ENCODE data around the gene SCRT2.
"Not testable (repeated sequence)": the region's sequence is repeated elsewhere in the genome, so short reads cannot be mapped to it uniquely, and the experiment has no call there.

The SCRT2 gene

DNA sequence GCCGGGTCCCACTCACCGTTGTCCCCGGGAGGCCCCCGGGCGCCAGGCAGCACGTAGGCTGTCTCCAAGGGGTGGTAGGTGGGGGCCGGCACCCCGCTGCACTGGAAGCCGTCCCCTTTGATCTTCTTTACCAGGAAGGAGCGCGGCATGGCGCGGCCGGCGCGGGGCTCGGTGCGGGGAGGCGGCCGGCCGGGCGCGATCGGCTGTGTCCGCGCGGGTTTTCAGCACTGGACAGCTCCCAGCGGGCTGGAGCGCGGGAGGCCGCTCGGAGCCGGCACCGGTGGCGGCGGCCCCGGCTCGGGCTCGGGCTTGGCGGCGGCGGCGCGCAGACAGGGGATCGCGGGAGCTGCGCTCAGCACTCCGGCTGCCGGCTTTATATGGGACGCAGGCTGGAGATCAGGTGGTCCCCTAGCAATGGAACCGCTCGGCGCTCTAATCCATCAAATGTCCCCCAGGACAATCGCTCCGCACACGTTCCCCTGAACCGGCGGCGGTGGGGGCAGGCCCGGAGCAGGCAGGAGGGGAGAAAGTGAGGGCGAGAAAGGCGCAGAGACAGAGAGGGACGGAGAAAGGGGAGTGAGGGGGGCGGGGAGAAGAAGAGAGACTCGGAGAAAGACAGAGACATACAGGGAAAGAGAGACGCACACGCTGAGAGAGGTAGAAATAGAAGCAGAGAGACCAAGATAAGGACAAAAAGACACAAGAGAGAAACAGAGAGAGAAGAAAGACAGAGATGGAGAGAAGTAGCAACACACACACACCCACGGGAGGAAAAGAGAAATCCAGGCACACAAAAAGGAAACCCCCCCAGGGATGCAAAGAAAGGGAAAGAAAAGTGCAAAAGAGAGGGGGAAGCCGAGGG is at the start of gene SCRT2:
Gene SCRT2, minus strand, starts transcription at position 350 of the 862 bp plus-strand sequence. Its CDS starts 201 bp downstream, at position 149.
- DNase-seq (ENCODE audit: low read depth in 2 of 2): no peak

DNA sequence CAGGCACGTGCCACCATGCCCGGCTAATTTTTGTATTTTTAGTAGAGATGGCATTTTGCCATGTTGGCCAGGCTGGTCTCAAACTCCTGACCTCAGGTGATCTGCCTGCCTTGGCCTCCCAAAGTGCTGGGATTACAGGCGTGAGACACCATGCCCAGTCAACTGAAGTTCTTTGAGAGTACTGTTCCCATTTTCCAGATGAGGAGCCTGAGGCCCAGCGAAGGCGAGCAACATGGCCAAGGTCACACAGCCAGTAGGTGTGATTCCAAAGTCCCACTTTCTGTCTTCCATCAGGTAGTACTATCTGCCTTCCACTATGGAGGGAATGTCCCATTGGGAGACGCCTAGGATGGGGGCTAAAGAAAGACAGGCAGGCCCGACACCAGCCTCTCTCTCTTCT is 49.2 kb upstream of the SCRT2 start:
- DNase-seq (ENCODE audit: low read depth in 2 of 2): not testable (repeated sequence)

DNA sequence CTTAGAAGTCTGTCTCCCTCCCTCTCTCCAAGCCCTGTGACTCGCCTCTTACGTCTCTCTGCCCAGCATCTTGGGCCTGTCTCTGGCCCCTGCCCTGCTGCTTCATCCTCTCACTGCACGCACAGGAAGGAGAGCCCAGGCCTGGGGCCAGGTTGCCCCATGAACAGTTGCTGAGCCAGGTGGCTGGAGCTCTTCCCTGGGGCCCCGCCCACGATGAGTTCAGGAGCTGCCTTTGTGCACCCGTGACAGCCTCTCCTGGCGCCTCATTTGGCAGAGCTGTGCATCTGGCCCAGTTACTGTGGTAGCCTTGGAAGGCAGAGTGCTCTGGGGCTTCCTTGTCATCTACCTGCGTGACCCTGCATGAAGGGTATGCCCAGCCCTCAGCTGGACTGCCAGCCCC is 48.2 kb upstream of the SCRT2 start:
- no peak for DNase-seq (ENCODE audit: low read depth in 2 of 2)

DNA sequence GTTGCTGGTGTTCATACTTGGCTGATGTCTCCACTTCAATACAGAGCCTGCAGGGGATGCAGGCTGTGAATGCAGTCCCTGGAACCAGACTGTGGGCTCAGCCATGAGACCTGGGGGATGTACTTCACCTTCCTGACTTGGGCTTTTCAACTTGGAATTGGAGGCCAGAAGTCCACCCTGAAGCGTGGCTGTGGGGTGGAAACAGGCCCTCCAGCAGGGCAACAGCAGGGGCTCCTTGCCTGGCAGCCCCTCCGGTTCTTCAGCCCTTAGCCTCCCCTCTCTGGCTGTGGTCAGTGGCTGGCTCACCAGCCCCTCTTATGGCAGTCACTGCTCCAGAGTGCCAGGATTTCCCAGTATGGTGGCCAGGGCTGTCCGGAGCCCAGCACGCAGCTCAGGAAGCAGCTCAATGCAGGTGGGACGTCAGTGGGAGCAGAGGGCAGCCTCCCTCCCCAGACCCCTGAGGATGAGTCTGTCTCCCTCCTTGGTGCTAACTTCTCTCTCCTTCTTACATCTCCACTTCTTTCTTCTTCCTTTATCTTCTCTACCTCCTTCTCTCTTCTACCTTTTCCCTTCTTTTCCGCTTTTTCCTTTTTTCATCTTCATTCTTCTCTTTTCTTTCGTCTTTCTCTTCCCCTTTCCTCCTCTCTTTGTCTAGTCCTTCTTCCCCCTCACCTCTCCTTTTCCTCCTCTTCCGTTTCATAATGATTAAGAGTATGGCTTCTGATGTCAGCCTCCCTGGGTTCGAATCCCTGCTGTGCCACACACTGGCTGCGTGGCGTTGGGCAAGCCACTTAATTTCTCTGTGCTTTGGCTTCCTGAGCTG is 47.4 kb upstream of the SCRT2 start:
- no peak for DNase-seq (ENCODE audit: low read depth in 2 of 2)

DNA sequence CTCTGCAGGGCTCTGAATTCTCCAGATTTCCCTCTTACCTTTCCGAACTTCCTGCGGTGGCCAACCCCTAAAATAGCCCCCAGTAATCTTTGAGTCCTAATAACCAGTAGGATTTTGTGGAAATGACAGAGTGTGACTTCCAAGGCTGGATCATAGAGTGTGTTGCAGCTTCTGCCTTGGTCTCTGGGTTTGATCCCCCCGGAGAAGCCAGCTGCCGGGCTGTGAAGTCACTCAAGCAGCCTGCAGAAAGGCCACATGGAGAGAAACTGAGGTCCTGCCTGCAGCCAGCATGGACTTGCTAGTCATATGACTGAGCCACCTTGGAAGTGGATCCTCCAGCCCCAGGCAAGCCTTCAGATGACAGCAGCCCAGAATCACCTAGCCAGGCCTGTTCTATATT is 46.3 kb upstream of the SCRT2 start:
- DNase-seq (ENCODE audit: low read depth in 2 of 2): no peak

DNA sequence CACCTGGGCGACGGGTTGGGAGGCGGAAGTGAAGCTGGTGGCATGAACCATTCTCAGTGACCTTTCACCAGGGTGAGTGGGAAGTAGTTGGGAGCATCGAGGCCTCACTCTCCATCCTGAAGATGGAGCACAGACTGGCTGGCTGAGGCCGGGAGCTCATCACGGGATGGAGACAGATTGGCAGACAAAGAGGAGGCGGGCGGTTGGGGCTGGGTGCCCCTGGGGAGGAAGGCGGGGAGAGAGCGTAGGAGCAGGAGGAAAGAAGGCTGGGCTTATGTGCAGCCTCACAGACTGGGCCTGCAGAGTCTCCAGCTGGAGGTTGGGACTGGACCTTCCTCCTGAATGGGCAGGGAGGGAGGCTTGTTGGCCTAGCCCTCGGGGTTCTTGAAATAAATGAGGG is 44.2 kb upstream of the SCRT2 start:
- no peak for DNase-seq (ENCODE audit: low read depth in 2 of 2)

DNA sequence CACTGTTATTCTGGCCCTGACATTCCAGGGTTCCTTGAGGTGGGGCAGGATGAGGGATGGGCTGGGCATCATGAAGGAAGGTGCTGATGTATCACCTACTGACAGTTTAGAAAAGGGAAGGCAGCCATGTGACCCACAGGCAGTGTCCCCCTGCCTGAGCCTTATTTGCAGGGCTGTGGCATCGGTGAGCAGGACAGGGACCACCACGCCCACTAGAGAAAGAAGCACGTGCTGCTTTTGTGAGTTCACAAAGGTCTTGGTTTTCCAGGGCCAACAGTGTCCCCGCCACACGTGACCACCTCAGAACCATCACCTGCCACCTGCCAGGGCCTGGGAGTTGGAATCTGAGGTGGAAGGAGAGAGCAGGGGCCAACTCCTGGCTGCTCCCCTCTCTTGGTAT is 43.5 kb upstream of the SCRT2 start:
- DNase-seq (ENCODE audit: low read depth in 2 of 2): no peak

DNA sequence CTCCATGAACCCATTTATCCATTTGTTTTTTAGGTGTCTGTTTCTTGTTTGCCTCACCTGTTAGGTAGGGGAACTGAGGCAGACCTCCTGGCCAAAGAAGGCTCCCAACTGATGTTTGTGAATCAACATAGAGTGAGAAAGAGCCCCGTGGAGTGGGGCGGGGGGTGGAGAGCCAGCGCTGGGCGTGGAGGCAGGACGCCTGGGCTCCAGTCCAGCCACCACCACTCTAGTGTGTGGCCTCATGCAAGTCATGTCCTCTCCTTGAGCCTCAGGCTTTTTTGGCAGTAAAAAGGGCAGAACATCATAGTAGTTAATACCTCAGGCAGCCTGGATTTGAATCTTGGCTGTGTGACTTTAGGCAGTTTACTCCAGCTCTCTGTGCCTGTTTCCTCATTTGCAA is 42.2 kb upstream of the SCRT2 start:
- no peak for DNase-seq (ENCODE audit: low read depth in 2 of 2)

DNA sequence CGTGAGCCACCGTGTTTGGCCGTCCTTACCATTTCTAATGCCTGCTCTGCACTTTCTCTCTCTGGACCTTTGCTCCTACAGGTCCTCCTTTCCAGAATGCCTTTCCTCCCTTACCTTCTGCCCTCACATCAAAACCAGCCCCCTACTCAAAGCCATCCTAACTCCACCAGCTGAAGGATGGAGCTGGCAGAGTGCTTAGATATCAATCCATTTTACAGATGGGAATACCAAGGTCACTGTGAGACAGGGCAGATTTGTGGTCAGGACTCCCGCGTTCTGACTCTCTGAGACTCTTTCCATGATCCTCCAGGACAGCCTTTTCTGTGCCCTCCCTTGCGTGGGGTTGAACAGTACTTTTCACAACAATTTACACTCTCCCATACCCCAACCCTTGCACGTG is 41.7 kb upstream of the SCRT2 start:
- no peak for DNase-seq (ENCODE audit: low read depth in 2 of 2)

DNA sequence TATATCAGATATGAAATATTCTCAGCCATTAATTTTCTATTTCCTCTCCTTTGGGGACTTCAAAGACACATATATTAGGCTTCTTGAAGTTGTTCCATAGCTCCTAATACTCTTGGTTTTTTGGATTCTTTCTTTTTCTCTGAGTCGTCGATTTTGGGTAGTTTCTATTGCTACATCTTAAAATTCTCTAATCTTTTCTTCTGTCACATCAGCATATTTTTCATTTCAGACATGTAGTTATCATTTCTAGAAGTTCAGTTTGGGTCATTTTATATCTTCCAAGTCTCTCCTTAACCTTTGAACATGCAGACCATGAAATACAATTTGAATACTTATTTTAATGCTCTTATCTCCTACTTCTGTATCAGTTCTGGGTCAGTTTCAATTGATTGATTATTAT is 38.9 kb upstream of the SCRT2 start:
- DNase-seq (ENCODE audit: low read depth in 2 of 2): no peak

DNA sequence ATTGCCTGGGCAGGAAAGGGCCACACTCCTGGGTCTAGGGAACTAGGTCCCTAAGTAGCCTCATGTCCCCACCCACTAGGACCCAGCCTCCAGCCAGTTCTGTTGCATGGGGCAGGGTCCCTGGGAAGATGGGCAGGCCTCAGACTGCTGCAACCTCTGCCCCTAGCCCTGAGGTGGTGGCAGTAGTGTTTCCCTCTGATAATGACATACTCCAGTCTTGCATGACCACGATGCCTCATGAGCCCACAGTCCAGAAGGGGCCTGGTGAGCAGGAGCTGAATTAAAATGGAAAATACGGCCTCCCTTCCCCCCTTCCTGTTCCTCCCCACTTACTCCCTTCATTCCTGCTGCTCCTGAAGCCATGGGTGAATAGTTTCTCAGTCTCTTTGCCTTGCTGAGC is 36.0 kb upstream of the SCRT2 start:
- no peak for DNase-seq (ENCODE audit: low read depth in 2 of 2)

DNA sequence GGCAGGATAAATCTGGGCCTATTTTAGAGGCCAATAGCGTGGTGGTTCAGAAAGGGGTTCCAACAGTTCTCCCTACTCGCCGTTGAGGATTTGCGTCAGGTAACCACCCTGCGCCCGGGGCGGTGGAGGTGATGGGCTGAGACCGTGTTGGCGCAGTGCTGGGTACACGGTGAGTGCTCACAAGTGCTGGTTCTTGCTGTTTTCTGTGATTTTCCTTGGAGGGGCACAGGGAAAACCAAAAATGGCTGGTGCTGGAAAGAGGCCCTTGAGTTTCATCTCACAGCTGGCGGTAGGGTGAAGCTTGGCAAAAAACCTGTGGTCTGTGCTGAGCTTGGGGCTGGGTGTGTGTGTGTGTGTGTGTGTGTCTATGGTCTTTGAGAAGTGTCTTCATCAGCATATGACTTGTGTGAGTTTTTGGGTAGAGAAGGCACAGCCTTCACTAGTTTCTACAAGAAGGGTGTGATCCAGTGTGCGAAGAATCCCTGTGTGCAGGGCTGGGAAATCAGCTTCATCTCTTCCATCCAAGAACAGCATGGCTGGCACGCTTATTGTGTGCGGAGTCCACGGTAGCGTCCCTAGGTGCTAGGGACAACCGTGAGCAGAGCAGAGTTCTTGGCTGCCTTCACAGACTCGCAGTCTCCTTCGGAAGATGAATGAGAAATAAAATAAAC is 35.3 kb upstream of the SCRT2 start:
- DNase-seq (ENCODE audit: low read depth in 2 of 2): no peak

DNA sequence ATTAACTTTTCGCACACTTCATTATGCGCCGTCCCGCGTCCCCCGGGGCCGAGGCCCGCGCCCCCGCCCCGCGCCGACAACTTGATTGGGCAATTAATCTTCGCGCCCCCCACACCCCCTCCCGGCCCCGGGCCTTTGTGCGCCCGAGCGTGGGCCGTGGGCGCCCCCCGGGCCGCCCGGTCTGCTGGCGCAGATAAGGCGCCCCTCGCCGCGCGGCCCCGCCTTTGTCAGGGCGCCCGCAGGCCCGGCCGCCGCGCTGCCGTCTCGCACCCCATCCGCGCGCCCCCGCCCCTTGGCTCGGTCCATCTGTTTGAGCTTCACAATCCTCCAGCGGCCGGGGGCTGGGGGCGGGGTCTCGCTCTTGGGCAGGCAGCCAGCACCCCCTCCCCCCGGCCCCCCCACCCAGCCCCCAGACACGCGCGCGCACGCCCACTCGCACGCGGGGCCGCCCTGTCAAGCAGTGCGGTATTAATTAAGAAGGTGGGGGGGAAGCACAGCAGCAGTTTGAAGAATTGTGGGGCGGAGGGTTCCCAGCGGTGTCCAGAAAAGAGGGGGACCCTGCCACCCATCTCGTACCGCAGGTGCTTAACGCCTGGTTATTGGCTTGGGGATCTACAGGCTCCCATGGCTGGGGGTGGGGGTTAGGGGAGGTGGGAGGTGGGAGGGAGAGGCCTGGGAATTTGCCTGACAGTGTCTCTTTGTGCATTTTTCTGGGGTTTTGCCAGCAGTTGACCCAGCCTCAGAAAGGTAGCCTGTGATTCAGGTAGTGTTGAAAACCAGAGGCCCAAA is 34.6 kb upstream of the SCRT2 start:
- DNase-seq (ENCODE audit: low read depth in 2 of 2): no peak

DNA sequence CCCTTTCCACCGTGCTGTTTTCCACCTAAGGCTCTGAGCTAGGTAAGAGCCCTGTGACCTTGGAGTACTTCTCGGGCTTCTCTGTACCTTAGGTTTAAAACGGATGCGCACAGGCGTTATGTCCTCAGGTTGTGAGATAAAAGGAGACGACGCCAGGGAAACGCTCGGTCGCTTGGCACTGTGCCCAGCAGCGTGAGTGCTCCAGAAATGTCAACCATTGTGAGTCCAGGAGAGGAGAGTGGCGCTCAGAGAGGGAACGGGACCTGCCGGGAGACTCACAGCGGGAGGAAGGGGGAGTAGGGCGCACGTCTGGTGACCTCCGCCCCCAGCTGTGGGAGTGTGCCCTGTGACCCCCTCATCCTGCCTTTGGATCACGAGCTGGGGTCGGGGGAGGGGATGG is 33.8 kb upstream of the SCRT2 start:
- DNase-seq (ENCODE audit: low read depth in 2 of 2): no peak

DNA sequence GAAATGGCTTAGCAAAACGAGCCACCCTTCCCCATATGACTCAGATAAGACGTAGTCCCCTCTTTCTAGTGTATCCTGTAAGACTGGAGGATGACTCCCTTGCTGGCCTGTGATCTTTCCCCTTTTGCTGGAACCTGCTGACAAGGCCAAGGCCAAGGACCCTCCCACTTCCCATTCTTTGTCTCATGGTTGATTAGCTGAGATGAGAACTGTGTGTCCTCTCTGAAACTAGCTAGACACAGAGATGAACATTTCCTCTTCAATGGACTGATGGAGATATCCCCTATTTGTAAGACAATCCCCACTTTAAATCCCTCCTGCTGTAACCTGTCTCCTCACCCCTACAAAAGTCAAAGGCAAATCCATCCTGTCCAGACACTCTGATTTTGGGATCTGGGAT is 33.4 kb upstream of the SCRT2 start:
- no peak for DNase-seq (ENCODE audit: low read depth in 2 of 2)

DNA sequence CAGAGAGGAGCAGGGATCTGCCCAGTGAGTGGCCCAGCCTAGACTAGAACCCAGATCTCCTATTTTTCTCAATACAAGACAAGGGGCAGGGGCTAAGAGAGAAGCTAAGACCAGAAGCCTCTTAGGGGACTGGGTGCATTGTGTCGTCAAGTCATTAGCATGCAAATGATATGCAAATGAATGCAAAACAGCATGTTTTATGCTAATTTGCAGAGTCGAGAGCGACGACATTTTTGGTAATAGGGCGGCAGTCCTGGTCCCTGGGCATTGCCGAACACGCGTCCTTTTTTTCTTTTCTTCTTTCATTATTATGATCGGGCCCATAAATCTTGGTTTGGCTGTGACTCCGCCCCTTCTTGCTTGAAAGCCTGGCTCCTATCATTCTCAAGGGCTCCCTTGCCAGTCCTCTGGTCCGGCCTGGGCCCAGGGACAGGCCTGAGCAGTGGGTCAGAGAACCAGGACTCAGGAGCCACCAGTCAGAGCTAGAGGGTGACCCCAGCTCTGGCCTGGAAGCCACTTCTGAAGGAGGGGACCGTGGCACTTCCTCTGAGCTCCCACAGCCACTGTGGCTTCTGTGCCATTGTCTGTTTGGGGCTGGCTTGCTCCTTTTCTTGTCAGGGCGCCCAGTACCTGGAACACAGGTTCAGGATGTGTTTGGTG is 32.0 kb upstream of the SCRT2 start:
- DNase-seq (ENCODE audit: low read depth in 2 of 2): no peak

DNA sequence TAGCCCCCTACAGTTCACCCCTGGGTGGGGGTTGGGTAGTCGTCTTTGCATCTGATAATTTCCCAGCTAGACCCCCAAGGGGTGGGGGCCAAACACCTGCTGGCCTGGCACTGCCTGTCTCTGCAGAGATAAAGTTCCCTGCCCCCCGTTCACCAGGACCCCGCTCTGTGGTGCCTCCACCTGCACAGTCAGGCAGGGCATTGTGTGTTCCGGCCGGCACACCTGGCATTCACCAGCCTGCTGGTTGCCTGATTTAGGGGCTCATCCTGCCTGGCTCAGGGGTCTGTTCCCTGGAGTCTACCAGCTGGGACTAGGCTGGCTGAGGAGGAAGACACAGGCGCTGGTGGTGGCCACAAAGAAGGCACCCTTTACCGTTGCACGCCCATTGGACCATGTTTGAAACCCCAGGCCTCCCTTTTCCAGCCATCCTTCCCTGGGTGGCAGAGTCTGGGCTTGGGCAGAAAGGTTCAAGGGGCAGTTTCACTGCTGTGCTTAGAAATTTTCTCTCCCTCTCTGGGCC is 30.8 kb upstream of the SCRT2 start:
- DNase-seq (ENCODE audit: low read depth in 2 of 2): no peak

DNA sequence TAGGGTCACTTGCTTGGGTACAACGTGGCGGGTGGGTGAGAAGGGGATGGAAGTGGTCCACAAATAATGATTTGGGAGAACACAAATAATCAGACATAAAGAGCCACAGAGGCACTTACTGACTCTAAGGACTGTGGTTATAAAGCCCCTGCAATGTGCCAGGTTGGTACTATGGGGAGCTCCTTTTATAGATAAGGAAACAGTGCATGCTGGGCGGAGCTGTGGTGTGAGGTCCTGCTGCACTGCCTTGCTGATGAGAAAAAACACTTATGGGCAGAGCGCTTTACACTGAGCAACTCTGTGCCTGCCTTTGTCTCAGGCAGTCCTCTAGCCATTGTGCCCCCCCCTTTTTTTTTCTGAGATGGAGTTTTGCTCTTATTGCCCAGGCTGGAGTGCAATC is 29.1 kb upstream of the SCRT2 start:
- DNase-seq (ENCODE audit: low read depth in 2 of 2): no peak

DNA sequence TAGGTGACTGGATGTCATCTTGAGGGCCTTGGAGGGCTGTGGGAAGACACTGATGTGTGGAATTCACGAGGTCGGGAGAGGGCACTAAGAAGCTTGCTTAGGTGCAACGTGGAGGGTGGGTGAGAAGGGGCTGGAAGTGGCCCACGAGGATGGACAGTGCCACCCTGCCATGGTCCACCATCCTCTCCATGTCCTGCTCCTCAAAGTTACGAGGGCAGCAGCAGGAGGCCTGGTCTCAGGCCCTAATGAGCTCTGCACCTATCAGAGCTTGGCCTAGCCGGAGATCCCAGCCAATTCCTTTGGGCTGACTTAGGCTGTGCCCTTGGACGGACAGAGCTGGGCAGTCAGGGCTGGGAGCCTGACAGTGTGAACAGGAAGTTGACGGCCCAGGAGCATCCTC is 27.8 kb upstream of the SCRT2 start:
- DNase-seq (ENCODE audit: low read depth in 2 of 2): no peak

DNA sequence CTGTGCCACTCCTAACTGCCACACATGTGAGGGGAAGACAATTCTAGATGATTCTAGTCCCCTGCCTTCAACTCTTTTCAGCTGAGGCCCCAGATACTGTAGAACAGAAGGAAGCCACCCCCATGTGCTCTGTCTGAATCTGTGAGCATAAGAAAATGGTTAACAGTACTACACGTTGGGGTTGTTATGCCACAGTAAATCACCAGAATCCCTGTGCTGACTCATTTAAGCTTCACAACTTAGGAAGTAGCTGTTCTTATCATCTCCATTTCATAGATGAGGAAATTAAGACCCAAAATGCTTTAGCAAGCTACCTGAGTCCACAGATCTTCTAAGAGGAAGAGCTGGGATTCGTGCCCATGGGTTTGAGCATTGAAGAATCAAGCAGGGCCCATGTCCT is 27.4 kb upstream of the SCRT2 start:
- DNase-seq (ENCODE audit: low read depth in 2 of 2): no peak

Measured in stimulated activated CD8-positive, alpha-beta memory T cell treated with anti-CD3 and anti-CD28 coated beads, Interleukin-15, amount 100 ng/mL, for 4 hours (primary cell).